ENCODE measurements around the gene CFAP61. TPM values are rescaled to one million over a fixed set of nuclear protein-coding genes. Genes with fewer than 3 reads are reported as not detected.

The CFAP61 gene
- total RNA-seq, 1 experiment from 2014 or later: not detected

DNA sequence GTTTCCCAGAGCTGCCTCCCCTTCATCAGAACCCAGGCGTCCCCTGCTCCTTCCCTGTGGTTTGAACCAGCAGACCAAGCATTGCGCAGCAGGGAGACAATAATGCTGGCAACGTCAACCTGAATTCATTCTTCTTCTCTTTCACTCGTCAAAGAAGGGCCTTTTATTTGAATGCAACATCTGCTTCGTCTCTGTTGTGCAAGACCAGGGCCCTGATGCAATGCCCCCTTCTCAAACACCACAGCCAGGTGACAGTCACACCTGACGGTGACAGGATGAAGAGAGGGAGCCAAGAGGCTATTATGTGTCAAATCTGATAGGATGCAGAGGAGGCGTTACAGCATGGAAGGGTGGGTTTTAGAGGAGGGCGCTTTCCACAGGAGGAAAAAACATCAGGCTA is 323.5 kb downstream of the CFAP61 start:
- no TSS peak for BruUV-seq (replicated peaks)
- H3K36me3 ChIP-seq (ENCODE audit: low read depth, low read length): no peaks in the 10 kb centered on the region
- no peaks in the 10 kb centered on the region for H3K79me2 ChIP-seq (ENCODE audit: low read length)
- no peak overlapping the region for H3K4me3 ChIP-seq (ENCODE audit: low read length)
- H3K9ac ChIP-seq (ENCODE audit: low read length): no peak overlapping the region
- H3K27me3 ChIP-seq (ENCODE audit: low read length): peaks cover 67% of the 10 kb centered on the region
- no peak overlapping the region for H3K27ac ChIP-seq (ENCODE audit: low read length)
- H2AFZ ChIP-seq (ENCODE audit: low read length): no peak overlapping the region
- TF ChIP-seq EZH2 (IDR thresholded peaks at IDR 0.05; ENCODE audit: low read length, unreplicated experiment) (no peak), EZH2phosphoT487 (IDR thresholded peaks at IDR 0.05; ENCODE audit: borderline replicate concordance, low read length) (no peak)
- TF ChIP-seq, protein P1, sequence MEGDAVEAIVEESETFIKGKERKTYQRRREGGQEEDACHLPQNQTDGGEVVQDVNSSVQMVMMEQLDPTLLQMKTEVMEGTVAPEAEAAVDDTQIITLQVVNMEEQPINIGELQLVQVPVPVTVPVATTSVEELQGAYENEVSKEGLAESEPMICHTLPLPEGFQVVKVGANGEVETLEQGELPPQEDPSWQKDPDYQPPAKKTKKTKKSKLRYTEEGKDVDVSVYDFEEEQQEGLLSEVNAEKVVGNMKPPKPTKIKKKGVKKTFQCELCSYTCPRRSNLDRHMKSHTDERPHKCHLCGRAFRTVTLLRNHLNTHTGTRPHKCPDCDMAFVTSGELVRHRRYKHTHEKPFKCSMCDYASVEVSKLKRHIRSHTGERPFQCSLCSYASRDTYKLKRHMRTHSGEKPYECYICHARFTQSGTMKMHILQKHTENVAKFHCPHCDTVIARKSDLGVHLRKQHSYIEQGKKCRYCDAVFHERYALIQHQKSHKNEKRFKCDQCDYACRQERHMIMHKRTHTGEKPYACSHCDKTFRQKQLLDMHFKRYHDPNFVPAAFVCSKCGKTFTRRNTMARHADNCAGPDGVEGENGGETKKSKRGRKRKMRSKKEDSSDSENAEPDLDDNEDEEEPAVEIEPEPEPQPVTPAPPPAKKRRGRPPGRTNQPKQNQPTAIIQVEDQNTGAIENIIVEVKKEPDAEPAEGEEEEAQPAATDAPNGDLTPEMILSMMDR (conservative IDR thresholded peaks at IDR 0.05; ENCODE audit: low read depth, low read length): no peak
- H4K20me1 ChIP-seq (ENCODE audit: low read length): no peaks in the 10 kb centered on the region
- H3F3A ChIP-seq (ENCODE audit: low read length, unreplicated experiment): no peaks in the 10 kb centered on the region
- CTCF ChIA-PET: no interaction called here
- H3K9me2 ChIP-seq (replicated peaks; ENCODE audit: low read length): no peaks in the 10 kb centered on the region
- ATAC-seq (no peak), DNase-seq (no peak)
- H3K4me2 ChIP-seq (ENCODE audit: low read length): no peak overlapping the region
- H3K9me3 ChIP-seq (ENCODE audit: low read length): no peaks in the 10 kb centered on the region
- POLR2A ChIA-PET (ENCODE audit: unreplicated experiment): no interaction called here
- H3K4me1 ChIP-seq (ENCODE audit: insufficient read depth, low read length): no peaks in the 10 kb centered on the region
- intact Hi-C loops (cut with micrococcal nuclease): no loop called here

DNA sequence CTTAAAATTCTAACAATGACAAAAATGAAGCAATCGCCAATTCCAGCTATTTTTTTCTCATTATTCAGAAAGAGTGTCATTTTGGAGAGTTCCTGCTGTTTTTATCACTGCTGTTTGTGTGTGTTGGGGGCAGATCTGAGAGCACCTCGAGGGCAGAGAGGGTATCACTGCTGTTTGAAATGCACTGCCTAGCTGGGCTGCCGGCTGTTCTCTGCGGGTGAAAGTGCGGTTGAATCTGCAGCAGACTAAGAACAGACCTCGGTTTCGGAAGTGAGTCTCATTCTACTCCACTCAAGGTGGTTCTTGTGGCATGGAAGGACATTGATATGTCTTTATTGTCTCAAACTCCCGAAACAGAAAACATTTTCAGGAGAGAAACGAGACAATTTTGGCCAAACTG is 333.9 kb downstream of the CFAP61 start:
- no TSS peak for BruUV-seq (replicated peaks)

DNA sequence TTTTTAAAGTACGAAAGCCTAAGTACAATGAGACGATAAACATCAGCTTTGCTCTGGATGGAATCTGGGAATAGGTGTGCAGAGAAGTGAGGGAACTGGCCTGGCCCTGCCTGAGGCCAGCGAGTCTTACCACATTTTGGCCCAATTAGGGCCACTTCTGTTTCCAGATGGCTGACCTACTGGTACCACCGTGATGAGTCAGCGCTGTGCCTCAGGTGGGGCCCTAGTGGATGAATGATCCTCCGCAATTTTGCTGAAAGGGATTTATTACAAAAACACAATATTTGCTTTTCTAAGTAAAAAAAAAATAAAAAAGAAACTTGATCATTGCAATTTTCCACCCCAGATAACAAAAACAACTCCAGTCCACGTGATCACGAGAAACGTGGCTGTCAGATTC is 338.1 kb downstream of the CFAP61 start:
- H3K4me1 ChIP-seq (ENCODE audit: insufficient read depth, low read length): no peaks in the 10 kb centered on the region
- intact Hi-C loops (cut with micrococcal nuclease): no loop called here
- ChIA-PET POLR2A (ENCODE audit: unreplicated experiment) (no interaction called here), CTCF (no interaction called here)
- no peak overlapping the region for H3K4me3 ChIP-seq (ENCODE audit: low read length)
- H3K27me3 ChIP-seq (ENCODE audit: low read length): peaks cover 11% of the 10 kb centered on the region
- BruUV-seq (replicated peaks): no TSS peak
- no peak overlapping the region for H3K9ac ChIP-seq (ENCODE audit: low read length)
- H3K9me2 ChIP-seq (replicated peaks; ENCODE audit: low read length): no peaks in the 10 kb centered on the region
- H3K27ac ChIP-seq (ENCODE audit: low read length): no peak overlapping the region
- no peaks in the 10 kb centered on the region for H3K79me2 ChIP-seq (ENCODE audit: low read length)
- ATAC-seq: no peak
- TF ChIP-seq, protein P1 (conservative IDR thresholded peaks at IDR 0.05; ENCODE audit: low read depth, low read length): no peak
- TF ChIP-seq EZH2phosphoT487 (IDR thresholded peaks at IDR 0.05; ENCODE audit: borderline replicate concordance, low read length): no peak
- no peak for TF ChIP-seq EZH2 (IDR thresholded peaks at IDR 0.05; ENCODE audit: low read length, unreplicated experiment)
- DNase-seq: no peak
- H2AFZ ChIP-seq (ENCODE audit: low read length): no peak overlapping the region
- H3F3A ChIP-seq (ENCODE audit: low read length, unreplicated experiment): no peaks in the 10 kb centered on the region
- no peaks in the 10 kb centered on the region for H3K36me3 ChIP-seq (ENCODE audit: low read depth, low read length)
- no peak overlapping the region for H3K4me2 ChIP-seq (ENCODE audit: low read length)
- no peaks in the 10 kb centered on the region for H4K20me1 ChIP-seq (ENCODE audit: low read length)
- H3K9me3 ChIP-seq (ENCODE audit: low read length): no peaks in the 10 kb centered on the region

More for the DNA sequence above, 333.9 kb downstream of the CFAP61 start:
- no peaks in the 10 kb centered on the region for H3K4me1 ChIP-seq (ENCODE audit: insufficient read depth, low read length)
- POLR2A ChIA-PET (ENCODE audit: unreplicated experiment): no interaction called here
- ATAC-seq (no peak), DNase-seq (no peak)
- no peak overlapping the region for H3K4me2 ChIP-seq (ENCODE audit: low read length)
- H2AFZ ChIP-seq (ENCODE audit: low read length): no peak overlapping the region
- no peak overlapping the region for H3K4me3 ChIP-seq (ENCODE audit: low read length)
- CTCF ChIA-PET: no interaction called here
- TF ChIP-seq, protein P1 (conservative IDR thresholded peaks at IDR 0.05; ENCODE audit: low read depth, low read length): no peak
- no peak for TF ChIP-seq EZH2 (IDR thresholded peaks at IDR 0.05; ENCODE audit: low read length, unreplicated experiment)
- TF ChIP-seq EZH2phosphoT487 (IDR thresholded peaks at IDR 0.05; ENCODE audit: borderline replicate concordance, low read length): no peak
- no peaks in the 10 kb centered on the region for H3F3A ChIP-seq (ENCODE audit: low read length, unreplicated experiment)
- H3K9ac ChIP-seq (ENCODE audit: low read length): no peak overlapping the region
- peaks cover 38% of the 10 kb centered on the region for H3K27me3 ChIP-seq (ENCODE audit: low read length)
- no peaks in the 10 kb centered on the region for H3K9me3 ChIP-seq (ENCODE audit: low read length)
- H4K20me1 ChIP-seq (ENCODE audit: low read length): no peaks in the 10 kb centered on the region
- H3K36me3 ChIP-seq (ENCODE audit: low read depth, low read length): no peaks in the 10 kb centered on the region
- H3K79me2 ChIP-seq (ENCODE audit: low read length): no peaks in the 10 kb centered on the region
- H3K27ac ChIP-seq (ENCODE audit: low read length): no peak overlapping the region
- no peaks in the 10 kb centered on the region for H3K9me2 ChIP-seq (replicated peaks; ENCODE audit: low read length)
- intact Hi-C loops (cut with micrococcal nuclease): no loop called here
